A549 treated with CpdA at 1 μM for 4 hours (cell line): ENCODE data around the gene STIMATE. TPM values are rescaled to one million over a fixed set of nuclear protein-coding genes. Genes with fewer than 3 reads are reported as not detected.

Experiments
- total RNA-seq: library from RNA; stranded (reverse); fragments of 200-300 nt; extraction: Qiagen RNA extraction; gene quantifications from 5 replicates; pipeline ENCODE4 v1.2.3, GENCODE V29; 2022; ENCODE audit warnings: low read depth

Gene STIMATE
- total RNA-seq: 6.7 to 9.6 TPM (median 8.7 TPM) in 5 replicates

DNA sequence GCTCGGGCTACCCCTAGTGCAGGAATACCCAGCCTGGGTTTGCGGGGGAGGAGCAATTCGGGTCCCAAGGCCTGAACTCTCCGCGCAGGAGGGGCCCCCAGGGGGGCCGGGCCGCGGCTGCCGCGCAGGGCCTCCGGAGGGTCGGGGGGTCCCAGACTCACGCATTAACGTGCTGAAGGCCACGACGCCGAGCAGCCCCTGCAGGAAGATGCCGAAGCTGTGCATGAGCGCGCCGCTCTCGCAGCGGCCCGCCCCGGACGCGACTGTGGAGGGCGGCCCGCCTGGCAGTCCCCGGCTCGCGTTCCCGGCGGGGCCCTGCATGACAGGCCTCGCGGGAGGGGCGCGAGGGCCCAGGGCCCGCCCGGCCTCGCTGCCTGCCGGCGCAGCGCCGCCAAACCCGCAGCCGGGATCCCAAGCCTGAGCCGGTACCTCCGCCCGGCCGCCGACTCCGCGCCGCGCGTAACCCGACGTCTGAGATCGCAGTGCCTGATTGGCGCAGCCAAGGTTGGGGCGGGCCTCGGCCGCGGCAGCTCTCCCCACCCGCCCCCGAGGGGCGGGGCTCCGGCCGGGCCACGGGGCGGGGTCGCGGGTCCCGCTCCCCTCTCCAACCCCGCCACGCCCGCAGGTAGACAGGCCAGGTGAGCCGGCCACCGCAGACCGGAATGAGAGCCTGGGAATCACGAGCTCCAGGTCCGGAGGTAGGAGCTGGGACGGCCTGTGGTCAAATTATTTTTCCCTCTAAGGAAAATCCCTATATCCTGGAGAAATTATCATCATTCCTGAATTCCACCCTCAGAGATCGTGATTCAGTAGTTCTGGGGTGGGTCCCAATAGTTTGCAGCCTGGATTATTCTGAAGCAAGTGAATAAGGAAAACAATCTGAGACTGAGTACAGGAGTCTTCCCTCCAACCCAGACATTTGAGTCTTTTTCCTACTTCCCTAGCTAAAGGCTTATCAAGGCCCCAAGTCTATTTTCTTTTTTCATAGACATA is at the start of gene STIMATE:
TSS of gene STIMATE (minus strand) at position 419 of the 993 bp plus-strand sequence. CDS start at position 321, 98 bp downstream.

DNA sequence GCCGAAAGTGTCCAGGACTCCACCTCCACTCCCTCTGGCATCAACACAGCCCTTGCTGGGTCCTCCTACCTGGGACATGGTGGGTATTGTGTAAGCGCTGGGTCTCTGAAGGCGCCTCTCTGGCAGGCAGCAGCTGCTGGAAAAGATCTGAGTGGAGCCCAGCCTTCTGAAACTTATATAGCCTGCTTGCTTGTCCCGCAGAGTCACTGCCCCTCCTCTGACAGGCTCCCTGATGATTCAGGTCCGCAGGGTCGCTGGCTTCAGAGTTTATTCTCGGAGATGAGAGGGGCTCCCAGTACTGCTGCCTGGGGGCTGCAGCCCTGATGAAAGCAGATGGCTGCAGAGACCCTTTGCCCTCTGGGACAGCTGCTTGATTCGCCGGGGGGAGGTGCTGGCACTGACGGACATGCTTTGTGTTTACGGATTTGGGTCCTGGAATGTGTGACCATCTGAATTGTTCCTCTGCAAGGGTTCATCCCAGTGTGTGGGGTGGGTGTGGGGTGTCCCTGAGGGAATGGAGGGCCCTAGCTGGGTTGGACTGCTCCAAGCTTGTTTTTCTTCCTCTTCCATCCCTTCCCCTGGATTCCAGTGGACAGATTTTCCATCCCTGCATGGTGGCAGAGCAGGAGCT is 62.4 kb downstream of the STIMATE start, which contains the start of gene MUSTN1:
TSS of gene MUSTN1 (minus strand) at position 149 of the 631 bp plus-strand sequence. CDS start at position 78, 71 bp downstream.

DNA sequence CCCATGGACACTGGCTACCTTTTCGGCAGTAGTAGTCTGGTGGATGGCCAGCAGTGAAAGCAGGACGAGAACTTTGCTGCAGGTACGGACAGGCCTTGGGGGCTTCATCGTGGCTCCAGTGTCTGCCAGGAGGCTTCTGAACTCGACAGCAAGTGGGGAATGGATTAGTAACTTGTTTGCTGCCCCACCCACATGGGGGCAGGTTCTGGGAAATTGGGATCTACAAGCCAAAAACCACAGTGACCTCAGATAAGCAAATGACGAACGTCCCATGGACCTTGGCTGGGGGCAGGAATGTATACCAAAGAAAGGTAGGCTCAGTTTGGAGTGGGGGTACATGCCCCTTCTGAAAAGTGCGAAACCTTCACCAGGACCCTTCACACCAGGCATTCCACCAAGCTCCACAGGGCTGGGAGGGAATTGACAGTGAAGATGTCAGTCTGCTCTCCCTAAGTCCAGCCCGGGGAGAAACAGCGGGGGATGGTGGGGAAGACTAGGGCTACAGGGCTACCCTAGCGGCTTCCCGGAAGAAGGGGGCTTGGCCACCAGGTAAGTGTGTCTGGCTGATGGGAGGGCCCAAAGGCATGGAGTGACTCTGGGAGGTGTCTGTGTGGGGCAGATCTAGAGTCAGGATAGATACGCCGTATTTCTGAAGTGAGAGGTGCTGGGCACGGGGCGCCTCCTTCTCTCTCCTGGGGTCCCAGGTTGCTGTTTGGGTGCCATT is 66.7 kb downstream of the STIMATE start, which contains the start of gene ITIH4:
TSS of gene ITIH4 (minus strand) at position 138 of the 724 bp plus-strand sequence. CDS start at position 108, 30 bp downstream.

DNA sequence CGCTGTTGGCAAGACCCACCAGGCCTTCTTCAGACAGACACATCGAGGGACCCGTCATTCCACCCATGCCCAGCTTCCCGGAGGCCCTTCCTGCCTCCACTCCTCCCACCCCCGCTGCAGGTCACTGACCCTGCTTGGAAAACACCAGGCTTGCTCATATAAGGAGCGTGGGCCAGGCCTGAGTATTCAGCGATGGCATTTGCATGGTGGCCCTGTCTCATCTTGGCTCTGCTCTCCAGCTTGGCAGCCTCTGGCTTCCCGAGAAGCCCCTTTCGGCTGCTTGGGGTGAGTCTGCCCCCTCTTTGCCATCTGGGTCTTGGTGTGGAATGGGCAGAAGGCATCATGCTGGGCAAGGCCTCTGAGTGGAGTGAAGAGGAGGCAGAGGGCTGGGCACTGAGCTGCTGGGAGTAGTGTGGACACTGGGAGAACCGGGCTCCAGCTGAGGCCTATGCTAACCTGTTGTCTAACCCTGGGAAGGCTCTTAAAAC is 102.7 kb downstream of the STIMATE start, which contains the start of gene ITIH3:
TSS of gene ITIH3 (plus strand) at position 185 of the 488 bp plus-strand sequence. CDS start at position 193, 8 bp downstream.

Other genes starting within 250 kb of the STIMATE start
- 11.2 to 15.4 TPM (median 15.0 TPM) in 5 replicates for gene PBRM1, start 211.6 kb downstream of the STIMATE start, total RNA-seq
- 96.1 to 184 TPM (median 103 TPM) in 5 replicates for gene GNL3, start 211.5 kb downstream of the STIMATE start, total RNA-seq
- gene GLT8D1, start 191.8 kb downstream of the STIMATE start, total RNA-seq: 34.1 to 43.1 TPM (median 37.2 TPM) in 5 replicates
- 138 to 175 TPM (median 157 TPM) in 5 replicates for gene SPCS1, start 191.4 kb downstream of the STIMATE start, total RNA-seq
- gene NEK4, start 126.6 kb downstream of the STIMATE start, total RNA-seq: 11.2 to 17.8 TPM (median 14.1 TPM) in 5 replicates
- gene ITIH1, start 119.9 kb downstream of the STIMATE start, total RNA-seq: not detected in 5 replicates
- 0.05 to 0.24 TPM in 2 of 5 replicates, not detected in the others for gene ITIH3, start 102.8 kb downstream of the STIMATE start, total RNA-seq
- gene ITIH4, start 66.9 kb downstream of the STIMATE start, total RNA-seq: 0.45 to 1.4 TPM (median 0.69 TPM) in 5 replicates
- 0.52 TPM in 1 of 5 replicates, not detected in the others for gene MUSTN1, start 62.5 kb downstream of the STIMATE start, total RNA-seq
- 7.2 to 9.3 TPM (median 7.8 TPM) in 5 replicates for gene SFMBT1, start 148.5 kb upstream of the STIMATE start, total RNA-seq
- 18.1 to 29.2 TPM (median 28.2 TPM) in 5 replicates for gene RFT1, start 232.9 kb upstream of the STIMATE start, total RNA-seq